Upper lobe of left lung (tissue), 6 donors: ENCODE results near the gene ATP12A. TPM values are rescaled to one million over a fixed set of nuclear protein-coding genes. Genes with fewer than 3 reads are reported as not detected.
A peak's percentile ranks its signal among the peaks of the same experiment; 100 is the strongest.

Source experiments
- ATAC-seq, 2 donors: fragments of 200-7000 bp; cut with Tn5 transposase; one replicate each; pipeline ENCODE4 v1.9.1; 2022; ENCODE audit warnings: mild to moderate bottlenecking in 2 of 2, moderate library complexity in 2 of 2; ENCODE audit not compliant: low FRiP score in 2 of 2
- DNase-seq, 2 donors: peaks; one replicate each; pipeline ENCODE4 v3.0.0-alpha.2; 2019 to 2020
- H3K27ac ChIP-seq, 4 donors: fragments of 200-600 bp; sonication (generic); one replicate each; pipeline ENCODE4 v1.5.1; 2016 to 2019
- H3K27me3 ChIP-seq, 4 donors: fragments of 200-600 bp; sonication (generic); one replicate each; pipeline ENCODE4 v1.5.1; 2017 to 2019
- H3K36me3 ChIP-seq, 4 donors: fragments of 200-600 bp; sonication (generic); one replicate each; pipeline ENCODE4 v1.5.1; 2016 to 2019
- H3K4me1 ChIP-seq, 4 donors: fragments of 200-600 bp; sonication (generic); one replicate each; pipeline ENCODE4 v1.5.1; 2018 to 2019
- H3K4me3 ChIP-seq, 4 donors: fragments of 200-600 bp; sonication (generic); one replicate each; pipeline ENCODE4 v1.5.1; 2017 to 2019; ENCODE audit warnings: mild to moderate bottlenecking in 2 of 4, moderate library complexity in 1 of 4
- H3K9me3 ChIP-seq, 4 donors: fragments of 200-600 bp; sonication (generic); one replicate each; pipeline ENCODE4 v1.5.1; 2018 to 2019
- EP300 ChIP-seq, 4 donors: sonication (generic); formaldehyde crosslinking; IDR thresholded peaks; one replicate each; pipeline ENCODE4 v1.5.1; 2017; ENCODE audit warnings: antibody characterized with exemption in 4 of 4, control low read depth in 2 of 4
- POLR2A ChIP-seq, 4 donors: fragments of 450-650 bp; IDR thresholded peaks; one replicate each; pipeline ENCODE4 v1.5.1; 2016 to 2017; ENCODE audit warnings: antibody characterized with exemption in 4 of 4, mild to moderate bottlenecking in 2 of 4
- POLR2AphosphoS5 ChIP-seq, 2 donors: sonication (generic); formaldehyde crosslinking; IDR thresholded peaks; one replicate each; pipeline ENCODE4 v1.5.1; 2017; ENCODE audit warnings: antibody characterized with exemption in 2 of 2
- WGBS, 2 donors: methylation state at CpG; one replicate each; pipeline ENCODE4 v1.1.5; 2017 to 2018; 5-methylcytosine and 5-hydroxymethylcytosine counted together
- total RNA-seq, 6 donors: library from RNA; depleted of rRNA in 4 of 6; stranded (reverse); fragments of >200 nt in 4 of 6; gene quantifications; one replicate each; pipeline versions ENCODE4 v1.1.0 to v1.2.1, GENCODE V29; 2016 to 2021
- TF ChIP-seq, protein P1 (sequence below), 6 experiments: fragments of 450-650 bp in 4 of 6; fragments of 200-600 bp in 2 of 6; sonication (generic) in 2 of 6; IDR thresholded peaks; one replicate each; pipeline ENCODE4 v1.5.1; 2016 to 2019; ENCODE audit warnings: antibody characterized with exemption in 6 of 6
- donor health status: DM: no; HTN: no; CAD: no; lungs with moderate emphysema.
- donor health status: DM: no; HTN: yes; CAD: no; lungs with severe emphysema.

The ATP12A gene
- total RNA-seq, 6 donors from 2014 or later, result 0.22 to 10.0 (median 0.34) TPM; not detected in 1

DNA sequence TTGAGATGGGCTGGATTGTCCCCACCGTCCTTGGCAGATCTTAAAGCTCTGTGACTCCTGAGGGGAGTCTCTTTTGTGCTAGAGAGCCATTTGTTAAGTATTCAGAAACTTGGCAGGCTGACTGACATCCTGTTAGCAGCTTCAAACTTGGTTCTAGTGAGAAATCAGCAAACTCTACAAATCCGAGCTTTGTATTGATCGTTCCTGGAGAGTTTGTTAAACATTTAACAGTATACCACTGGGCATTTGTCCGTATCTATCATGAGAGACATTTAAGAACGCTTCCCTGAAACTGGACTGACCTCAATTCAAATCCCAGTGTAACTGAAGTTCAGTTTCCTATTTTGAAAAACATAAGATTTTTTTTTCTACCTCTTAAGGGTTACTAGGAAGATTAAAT, 3.1 kb downstream of the ATP12A start:
- H3K36me3 ChIP-seq, result no peaks in the 10 kb centered on the region
- no peaks in the 10 kb centered on the region for H3K9me3 ChIP-seq
- H3K27me3 ChIP-seq, result peaks cover 0 to 13% (median 5%) of the 10 kb centered on the region in 4 donors
- H3K27ac ChIP-seq, result no peak overlapping the region
- H3K4me3 ChIP-seq, result no peak overlapping the region
- DNase-seq (no peak), ATAC-seq (no peak)
- 51 to 54% methylated on average over 5 of the region's 5 CpGs for WGBS, 2 donors
- TF ChIP-seq, protein P1, sequence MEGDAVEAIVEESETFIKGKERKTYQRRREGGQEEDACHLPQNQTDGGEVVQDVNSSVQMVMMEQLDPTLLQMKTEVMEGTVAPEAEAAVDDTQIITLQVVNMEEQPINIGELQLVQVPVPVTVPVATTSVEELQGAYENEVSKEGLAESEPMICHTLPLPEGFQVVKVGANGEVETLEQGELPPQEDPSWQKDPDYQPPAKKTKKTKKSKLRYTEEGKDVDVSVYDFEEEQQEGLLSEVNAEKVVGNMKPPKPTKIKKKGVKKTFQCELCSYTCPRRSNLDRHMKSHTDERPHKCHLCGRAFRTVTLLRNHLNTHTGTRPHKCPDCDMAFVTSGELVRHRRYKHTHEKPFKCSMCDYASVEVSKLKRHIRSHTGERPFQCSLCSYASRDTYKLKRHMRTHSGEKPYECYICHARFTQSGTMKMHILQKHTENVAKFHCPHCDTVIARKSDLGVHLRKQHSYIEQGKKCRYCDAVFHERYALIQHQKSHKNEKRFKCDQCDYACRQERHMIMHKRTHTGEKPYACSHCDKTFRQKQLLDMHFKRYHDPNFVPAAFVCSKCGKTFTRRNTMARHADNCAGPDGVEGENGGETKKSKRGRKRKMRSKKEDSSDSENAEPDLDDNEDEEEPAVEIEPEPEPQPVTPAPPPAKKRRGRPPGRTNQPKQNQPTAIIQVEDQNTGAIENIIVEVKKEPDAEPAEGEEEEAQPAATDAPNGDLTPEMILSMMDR (IDR thresholded peaks at IDR 0.05), result no peak
- TF ChIP-seq POLR2A (IDR thresholded peaks at IDR 0.05), result no peak
- TF ChIP-seq EP300 (IDR thresholded peaks at IDR 0.05), result no peak
- no peak for TF ChIP-seq POLR2AphosphoS5 (IDR thresholded peaks at IDR 0.05)
- H3K4me1 ChIP-seq, result peaks cover 11 to 26% (median 20%) of the 10 kb centered on the region in 4 donors

DNA sequence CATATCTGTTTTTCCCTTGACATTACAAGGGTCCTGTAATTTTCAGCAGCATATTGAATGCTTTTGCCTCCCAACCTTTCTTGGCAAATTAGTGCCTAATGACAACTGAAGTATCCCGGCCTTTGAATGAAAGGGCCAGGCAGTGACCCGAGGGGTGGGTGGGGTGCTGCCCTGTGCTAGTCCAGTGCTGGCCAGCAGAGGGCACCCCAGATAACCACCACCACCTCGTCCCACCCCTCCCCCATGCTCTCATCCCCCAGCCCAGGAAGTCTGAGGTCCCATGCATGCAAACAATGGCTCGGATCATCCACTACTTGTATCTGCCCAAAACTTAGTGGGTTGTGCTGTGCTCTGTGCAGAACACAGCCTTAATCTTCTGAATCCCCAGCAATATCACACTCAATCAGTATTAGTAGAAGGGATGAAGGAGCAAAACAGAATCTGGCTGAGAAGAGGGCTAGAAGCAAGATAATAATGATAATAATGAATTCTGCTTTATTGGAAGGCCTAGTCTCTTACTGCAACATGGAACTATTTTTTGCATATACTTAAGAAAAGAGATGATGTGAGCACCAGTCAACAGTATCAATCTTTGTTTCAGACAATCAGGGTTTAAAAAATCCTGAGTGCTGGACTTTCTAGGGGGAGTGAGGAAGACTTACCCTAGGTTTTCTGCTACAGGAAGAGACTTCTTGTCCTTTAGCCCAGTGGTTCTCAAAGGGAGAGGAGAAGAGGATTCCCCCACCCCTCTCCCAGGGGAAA, 3.8 kb downstream of the ATP12A start:
- peak in 1 of 2 donors; percentile 76 for DNase-seq
- Histone ChIP-seq H3K36me3 (no peaks in the 10 kb centered on the region), H3K4me3 (no peak overlapping the region), H3K9me3 (no peaks in the 10 kb centered on the region), H3K27ac (no peak overlapping the region), H3K4me1 (peaks cover 11 to 26% (median 20%) of the 10 kb centered on the region in 4 donors), H3K27me3 (peaks cover 0 to 13% (median 5%) of the 10 kb centered on the region in 4 donors)
- 5 to 7% methylated on average over 3 to 4 of the region's 4 CpGs for WGBS, 2 donors
- TF ChIP-seq POLR2A (IDR thresholded peaks at IDR 0.05), result no peak
- TF ChIP-seq, protein P1 (IDR thresholded peaks at IDR 0.05), result peak; percentile 40 to 85 (median 70)
- peak; percentile 59 to 84 for ATAC-seq

DNA sequence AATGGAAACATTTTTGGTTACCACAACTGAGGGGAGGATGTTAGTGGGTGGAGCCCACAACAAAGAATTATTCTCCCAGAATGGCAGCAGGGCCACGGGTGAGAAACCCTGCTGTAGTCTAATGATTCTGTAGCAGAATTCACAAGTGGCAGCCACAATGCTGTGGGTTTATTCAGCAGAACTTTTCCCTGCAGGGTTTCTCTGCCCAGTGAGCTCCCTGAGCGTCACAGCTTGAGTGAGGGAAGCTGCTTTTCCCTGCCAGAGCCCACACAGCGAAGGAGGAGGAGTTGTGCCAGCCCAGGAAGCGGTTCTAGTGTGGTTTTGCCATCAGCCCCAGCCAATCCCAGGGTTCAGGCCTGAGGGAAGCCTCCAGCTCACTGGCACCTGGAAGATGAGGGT, 4.4 kb downstream of the ATP12A start:
- Histone ChIP-seq H3K36me3 (no peaks in the 10 kb centered on the region), H3K9me3 (no peaks in the 10 kb centered on the region), H3K4me1 (peaks cover 11 to 26% (median 20%) of the 10 kb centered on the region in 4 donors), H3K4me3 (no peak overlapping the region), H3K27ac (no peak overlapping the region), H3K27me3 (peaks cover 0 to 13% (median 5%) of the 10 kb centered on the region in 4 donors)
- no peak for TF ChIP-seq POLR2AphosphoS5 (IDR thresholded peaks at IDR 0.05)
- no peak for TF ChIP-seq EP300 (IDR thresholded peaks at IDR 0.05)
- TF ChIP-seq POLR2A (IDR thresholded peaks at IDR 0.05), result no peak
- TF ChIP-seq, protein P1 (IDR thresholded peaks at IDR 0.05), result no peak
- DNase-seq (no peak), ATAC-seq (no peak)
- WGBS, 2 donors, result 34 to 49% methylated on average over 3 to 4 of the region's 4 CpGs

DNA sequence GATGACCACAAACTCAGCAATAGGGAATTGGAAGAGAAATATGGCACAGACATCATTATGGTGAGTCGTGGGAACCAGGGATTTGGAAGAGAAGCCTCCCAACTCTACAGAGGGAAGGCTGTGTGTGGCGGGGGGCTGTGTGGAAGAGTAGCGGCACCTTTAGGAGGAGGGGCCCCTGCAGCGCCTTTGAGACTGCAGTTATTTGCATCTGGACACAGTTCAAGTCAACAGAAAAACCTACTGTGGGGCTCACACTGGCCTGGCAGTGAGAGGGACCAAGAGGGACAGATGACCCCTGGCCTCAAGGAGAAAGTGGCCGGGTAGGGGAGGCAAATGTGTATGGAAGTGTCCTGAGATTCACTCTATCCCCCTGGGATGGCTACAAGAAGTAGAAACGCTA, 5.1 kb downstream of the ATP12A start:
- peaks cover 0 to 12% (median 4%) of the 10 kb centered on the region in 4 donors for H3K27me3 ChIP-seq
- WGBS, 2 donors, result 86 to 94% methylated on average over 6 of the region's 6 CpGs

More for the DNA sequence above, 5.1 kb downstream of the ATP12A start:
- ATAC-seq (no peak), DNase-seq (no peak)
- H3K4me3 ChIP-seq, result no peak overlapping the region
- no peaks in the 10 kb centered on the region for H3K9me3 ChIP-seq
- H3K36me3 ChIP-seq, result no peaks in the 10 kb centered on the region
- TF ChIP-seq POLR2A (IDR thresholded peaks at IDR 0.05), result no peak
- no peak for TF ChIP-seq POLR2AphosphoS5 (IDR thresholded peaks at IDR 0.05)
- no peak for TF ChIP-seq EP300 (IDR thresholded peaks at IDR 0.05)
- TF ChIP-seq, protein P1 (IDR thresholded peaks at IDR 0.05), result no peak
- H3K27ac ChIP-seq, result no peak overlapping the region
- H3K4me1 ChIP-seq, result peaks cover 6 to 21% (median 16%) of the 10 kb centered on the region in 4 donors
